Stimulated activated CD8-positive, alpha-beta memory T cell treated with anti-CD3 and anti-CD28 coated beads, Interleukin-7, amount 100 ng/mL, for 4 hours (primary cell): ENCODE results near the gene DNAJC24.
"Not testable (repeated sequence)": the region's sequence is repeated elsewhere in the genome, so short reads cannot be mapped to it uniquely, and the experiment has no call there.

Experiments used
- DNase-seq, 2 donors: peaks; one replicate each; pipeline ENCODE4 v3.0.0-alpha.2; 2020; ENCODE audit warnings: low read depth in 2 of 2

The DNAJC24 gene, protein sequence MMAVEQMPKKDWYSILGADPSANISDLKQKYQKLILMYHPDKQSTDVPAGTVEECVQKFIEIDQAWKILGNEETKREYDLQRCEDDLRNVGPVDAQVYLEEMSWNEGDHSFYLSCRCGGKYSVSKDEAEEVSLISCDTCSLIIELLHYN

DNA sequence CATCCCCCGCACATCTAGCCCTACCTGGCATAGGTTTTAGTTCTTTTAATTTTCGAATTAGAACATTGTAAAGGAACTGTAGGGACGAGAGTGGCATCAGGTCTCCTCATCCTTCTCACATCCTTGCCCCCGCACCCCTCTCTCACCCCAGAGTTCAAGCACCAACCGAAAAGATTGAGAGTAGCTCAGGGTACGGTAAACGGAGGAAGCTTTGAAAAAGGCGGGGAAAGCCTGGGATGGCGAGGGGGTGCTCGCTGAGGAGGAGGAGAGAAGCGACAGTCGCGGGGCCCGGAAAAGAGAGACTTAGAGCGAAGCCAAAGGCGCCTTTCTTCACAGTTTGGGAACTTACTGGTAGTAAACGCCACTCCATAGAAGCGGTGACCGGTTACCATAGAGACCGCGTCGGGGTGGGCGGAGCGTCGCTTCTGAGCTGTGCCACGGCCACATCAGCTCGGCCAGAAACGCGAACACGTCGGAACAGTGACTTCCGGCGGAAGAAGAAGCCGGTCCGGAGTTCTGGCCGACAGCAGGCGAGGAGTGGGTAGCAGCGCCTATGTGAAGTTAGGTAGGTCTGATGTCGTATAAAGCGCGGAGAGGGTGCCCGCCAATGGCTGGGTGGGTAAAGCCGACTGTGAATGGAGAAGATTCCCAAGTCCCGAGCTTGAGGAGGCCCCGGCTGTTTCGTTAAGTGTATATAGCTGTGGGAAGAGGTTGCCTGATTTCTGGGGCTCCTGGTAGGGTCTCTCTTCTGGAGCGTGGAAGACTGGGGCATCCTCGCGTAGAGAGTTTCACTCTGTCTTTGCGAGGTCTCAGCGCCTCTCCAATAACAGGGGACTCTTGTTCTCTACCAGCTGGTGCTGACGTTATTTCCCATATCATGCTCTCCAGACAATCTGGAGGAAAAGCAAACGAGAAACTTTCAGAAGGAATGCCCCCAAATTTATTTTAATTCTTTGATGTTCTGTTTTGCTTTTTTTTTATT is at the start of gene DNAJC24, which contains the start of gene DCDC1:
DNAJC24 (plus strand) TSS at position 513 of the 982 bp plus-strand sequence. CDS start 889 bp downstream, outside the sequence.
DCDC1 (minus strand) TSS at position 392 of the 982 bp plus-strand sequence. CDS start 41,459 bp downstream, outside the sequence.
- DNase-seq, result peak; percentile 88 to 90

DNA sequence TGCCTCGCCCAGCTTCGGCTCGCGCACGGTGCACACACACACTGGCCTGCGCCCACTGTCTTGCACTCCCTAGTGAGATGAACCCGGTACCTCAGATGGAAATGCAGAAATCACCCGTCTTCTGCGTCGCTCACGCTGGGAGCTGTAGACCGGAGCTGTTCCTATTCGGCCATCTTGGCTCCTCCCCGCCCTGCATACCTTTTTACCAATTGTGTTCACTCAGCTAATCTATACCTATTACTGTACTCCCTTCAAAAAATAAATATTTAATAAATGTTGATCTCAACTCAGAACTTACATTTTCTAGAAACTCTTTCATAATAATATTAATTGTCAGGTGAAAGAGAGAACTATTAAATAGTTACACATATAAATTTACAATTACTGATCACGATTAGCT is 48.2 kb upstream of the DNAJC24 start:
- not testable (repeated sequence) for DNase-seq

DNA sequence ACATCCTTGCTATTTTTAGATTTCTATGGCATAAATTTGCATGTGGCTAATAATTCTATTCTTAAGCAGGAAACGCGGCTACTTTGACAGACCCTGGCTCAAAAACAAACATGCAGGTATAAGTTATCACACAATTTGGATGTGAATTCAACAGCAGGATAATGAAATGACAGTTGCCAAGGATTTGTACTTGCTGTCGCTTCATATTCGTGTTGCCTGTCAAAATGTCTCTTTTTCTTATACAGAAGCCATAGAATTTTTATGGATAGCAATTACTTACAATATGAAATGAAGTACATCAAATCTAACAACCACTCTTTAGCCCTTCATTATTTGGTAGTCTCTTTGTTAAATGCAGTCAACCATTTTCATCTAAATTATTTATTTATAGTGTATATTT is 46.5 kb upstream of the DNAJC24 start:
- no peak for DNase-seq

DNA sequence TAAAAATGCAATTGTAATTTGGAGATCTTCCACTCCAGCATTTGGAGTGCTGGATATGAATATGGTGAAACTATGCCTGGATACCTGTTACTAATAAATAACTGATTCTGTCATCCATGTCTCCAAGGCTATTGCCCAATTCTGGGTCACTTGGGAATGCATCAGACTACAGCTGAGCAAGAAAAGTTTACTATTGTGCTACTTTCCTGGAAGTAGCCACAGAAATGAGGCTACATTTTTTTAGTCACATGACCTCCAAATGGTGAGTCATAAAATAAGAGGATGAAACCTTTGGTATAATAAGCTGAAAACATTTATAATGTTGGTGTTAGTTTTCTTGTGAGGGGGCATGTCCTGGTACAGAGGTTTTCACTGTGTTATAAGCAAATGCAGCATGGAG is 44.5 kb upstream of the DNAJC24 start:
- no peak for DNase-seq

DNA sequence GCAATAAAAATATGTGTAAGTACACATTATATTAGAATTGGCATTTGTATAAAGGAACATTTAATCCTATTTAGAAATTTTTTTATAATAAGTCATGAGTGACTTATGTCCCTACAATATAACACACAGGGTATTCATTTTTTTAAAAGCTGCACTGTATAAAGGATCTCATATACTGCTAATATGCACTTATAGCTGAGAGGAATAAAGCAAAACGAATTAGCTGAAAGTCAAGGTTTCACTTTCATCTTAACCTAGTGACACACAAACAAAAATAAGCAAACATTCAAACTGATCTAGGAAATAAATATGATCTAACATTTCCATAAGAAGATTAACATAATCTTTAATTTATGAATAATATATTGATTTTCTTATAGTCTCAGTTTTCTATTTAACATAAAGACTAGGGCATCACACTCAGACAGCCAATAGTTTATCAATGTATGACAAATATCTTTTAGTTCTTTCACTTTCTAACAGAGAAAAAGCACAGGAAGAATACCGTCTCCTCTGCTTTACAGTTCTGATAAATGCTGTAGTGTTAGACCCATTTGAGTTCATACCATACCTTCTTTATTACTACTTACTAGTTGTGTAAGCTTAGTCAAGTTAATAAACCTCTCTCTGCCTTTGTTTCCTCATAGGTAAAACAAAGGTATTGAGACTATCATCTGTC is 43.1 kb upstream of the DNAJC24 start:
- no peak for DNase-seq

DNA sequence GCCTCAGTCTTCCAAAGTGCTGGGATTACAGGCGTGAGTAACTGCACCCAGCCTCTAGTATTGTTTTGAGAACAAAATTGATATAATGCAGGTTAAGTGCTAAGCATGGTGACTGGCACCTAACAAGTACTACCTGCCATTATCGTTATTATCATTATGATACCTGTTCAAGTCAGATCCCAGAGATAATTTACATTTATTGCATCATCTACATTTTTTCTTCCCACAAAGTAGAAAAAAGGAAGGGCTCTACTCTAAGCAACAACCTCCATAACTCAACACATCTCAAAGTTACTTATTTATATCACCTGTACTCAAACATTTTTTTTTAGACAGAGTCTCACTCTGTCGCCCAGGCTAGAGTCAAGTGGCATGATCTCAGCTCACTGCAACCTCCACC is 42.2 kb upstream of the DNAJC24 start:
- DNase-seq, result no peak

DNA sequence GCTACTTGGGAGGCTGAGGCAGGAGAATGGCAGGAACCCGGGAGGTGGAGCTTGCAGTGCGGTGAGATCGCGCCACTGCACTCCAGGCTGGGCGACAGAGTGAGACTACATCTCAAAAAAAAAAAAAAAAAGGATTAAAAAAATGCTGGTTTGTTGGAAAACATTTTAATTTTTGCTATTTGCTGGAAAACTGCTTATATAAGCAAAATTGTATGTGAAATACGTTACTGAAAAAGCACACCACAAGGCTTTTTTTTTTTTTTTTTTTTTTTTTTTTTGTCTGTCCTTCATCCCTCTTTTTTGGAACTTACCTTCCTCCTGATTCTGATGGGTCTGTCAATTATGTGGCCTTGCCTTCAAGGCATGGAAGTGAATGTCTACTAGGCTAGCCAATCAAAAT is 41.0 kb upstream of the DNAJC24 start:
- no peak for DNase-seq

DNA sequence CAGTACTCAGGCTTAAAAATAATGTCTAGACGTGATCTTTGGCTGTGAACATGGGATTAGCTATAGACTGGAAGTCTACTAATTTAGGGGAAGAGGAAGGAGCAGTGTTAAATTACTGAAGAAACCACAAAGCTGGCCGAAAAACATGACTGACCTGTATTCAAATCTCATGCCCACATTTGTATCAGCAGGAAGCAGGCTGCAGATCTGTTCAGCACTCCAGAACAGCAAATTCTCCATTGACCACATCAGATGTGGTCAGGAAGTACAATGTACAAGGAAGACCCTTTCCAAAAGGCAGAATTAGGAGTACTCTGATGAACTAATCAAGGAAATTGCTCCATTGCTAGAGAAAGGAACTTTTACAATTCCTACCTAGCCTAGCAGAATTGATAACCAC is 31.9 kb upstream of the DNAJC24 start:
- DNase-seq, result no peak

DNA sequence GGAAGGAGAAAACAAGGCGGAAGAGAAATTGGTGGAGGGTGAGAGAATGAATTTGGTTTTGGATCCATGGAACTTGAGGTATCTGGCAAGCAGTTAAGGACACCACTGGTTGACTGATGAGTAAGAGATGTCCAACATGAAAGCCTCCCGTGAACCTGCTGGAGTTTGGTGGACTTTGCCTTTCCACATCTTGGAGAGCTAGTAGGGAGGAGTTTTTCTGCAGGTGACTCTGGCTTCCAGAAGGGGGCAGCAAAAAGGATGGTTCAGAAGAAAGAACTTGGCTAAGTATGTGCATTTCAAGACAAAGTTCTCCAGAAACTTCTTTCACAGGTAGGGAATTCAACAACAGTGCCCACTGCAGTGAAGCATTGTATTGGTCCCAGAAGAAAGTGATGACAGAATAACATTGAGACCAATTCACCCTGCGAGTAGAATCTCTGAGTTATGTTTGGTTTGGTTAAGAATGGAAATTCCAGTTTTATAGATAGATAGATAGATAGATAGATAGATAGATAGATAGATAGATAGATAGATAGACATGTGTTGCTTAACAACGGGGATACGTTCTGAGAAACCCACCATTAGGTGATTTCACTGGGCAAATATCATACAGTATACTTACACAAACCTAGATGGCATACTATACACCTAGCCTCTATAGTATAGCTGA is 28.6 kb upstream of the DNAJC24 start:
- DNase-seq, result no peak

DNA sequence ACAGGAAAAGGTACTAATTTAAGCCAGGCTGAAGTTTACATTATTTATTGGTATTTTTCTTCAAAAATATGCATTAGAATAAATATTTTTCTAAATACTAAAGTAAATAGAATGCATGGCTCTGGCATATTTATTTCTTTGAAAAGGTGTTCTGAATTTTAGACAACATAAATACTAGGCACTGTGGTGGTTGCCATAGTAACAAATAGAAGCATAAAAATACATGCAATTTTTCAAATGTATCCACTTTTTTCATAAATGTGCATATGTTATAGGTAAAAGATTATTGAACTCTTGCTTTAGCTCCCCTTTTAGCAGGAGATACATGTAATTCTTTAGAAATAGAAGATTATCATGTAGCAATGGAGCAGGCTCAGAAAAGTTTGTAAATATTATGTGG is 18.5 kb upstream of the DNAJC24 start:
- DNase-seq, result no peak

DNA sequence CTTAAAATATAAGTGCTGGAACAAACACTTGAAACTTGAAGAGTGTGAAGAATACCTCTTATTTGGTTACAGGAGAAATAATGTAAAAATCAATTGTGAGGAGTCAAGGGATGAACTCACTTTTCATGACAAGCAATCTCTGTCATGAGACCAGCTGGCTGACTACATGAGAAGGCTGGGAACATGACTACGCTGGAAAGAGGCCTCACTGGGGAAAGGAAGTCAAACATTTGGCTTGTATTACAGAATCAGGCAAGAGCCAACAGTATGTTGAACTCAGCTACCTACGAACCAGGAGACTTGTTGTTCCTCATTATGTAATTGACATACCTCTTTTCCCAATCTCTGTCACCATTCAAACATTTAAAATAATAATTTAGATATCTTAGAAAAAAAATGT is 14.5 kb upstream of the DNAJC24 start:
- no peak for DNase-seq

DNA sequence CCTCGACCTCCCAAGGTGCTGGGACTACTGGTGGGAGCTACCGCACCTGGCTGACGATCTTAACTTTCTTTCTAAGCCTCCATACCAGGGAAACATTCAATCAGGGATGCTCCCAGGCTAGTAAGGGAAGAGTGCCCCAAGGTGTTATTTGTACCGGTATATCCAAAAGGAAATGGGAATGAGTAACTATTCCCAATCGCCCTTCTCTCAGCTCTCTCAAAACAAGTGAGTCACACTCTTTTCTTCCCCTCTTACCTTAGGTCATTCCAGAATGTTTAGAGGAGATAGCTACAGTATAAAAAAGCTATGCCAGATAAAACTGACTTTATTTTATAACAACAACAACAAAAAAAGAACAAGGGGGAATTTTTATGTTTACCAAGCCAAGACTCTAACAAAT is 13.8 kb upstream of the DNAJC24 start:
- DNase-seq, result no peak

DNA sequence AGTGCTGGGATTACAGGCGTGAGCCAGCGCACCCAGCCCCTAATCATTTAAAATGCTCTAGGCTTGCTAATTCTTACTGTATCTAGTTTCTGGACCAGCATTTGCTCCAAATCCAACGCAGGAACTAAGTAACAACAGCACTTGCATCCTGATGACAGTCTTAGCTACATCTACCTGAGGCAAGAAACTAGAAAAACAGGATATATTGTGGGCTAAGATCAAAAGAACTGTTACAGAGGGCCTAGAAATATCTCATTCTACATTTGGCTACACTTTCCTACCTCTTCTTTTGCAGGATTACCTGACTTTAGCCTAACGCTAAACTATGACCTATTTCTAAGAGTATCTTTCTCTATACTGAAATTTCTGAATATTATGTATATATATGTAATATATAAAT is 7.9 kb upstream of the DNAJC24 start:
- no peak for DNase-seq

DNA sequence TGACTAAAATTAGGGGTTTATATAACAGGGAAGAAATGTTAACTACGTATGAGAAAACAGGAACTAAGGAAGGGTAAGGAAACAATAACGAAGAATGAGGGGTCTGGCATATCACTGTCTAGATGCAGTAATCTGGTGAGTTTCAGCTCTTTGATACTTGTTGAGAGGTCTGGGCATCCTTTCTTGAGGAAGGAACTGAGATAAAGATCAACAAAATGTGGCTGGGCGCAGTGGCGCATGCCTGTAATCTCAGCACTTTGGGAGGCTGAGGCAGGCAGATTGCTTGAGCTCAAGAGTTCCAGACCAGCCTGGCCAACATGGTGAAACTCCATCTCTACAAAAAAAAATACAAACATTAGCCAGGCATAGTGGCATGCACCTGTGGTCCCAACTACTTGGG is 2.9 kb upstream of the DNAJC24 start:
- peak in 1 of 2 donors; percentile 1 for DNase-seq

DNA sequence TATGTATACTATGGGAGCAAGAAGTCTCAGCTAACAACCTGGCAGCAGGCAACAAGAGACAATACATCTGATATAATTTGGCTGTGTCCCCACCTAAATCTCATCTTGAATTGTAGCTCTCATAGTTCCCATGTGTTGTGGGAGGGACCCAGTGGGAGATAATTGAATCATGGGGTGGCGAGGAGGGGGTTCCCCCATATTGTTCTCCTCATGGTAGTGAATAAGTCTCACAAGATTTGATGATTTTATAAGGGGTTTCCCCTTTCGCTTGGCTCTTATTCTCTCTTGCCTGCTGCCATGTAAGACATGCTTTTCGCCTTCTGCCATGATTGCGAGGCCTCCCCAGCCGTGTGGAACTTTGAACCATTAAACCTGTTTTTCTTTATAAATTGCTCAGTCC is 6.2 kb downstream of the DNAJC24 start:
- no peak for DNase-seq

DNA sequence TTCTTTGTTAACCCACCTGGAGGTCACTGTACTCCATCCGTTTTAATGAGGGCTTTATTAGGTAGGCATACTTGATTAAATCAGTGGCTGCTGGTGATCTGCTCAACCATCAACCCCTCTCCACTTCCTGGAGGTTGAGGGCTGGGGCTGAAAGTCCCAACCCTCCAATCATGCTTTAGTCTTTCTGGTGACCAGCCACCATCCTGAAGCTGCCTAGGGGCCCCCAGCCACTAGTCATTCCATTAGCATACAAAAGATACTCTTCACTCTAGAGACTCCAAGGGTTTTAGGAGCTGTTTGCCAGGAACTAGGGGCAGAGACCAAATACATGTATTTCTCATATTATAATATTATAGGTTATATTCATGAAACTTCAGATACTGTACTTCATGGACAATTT is 13.5 kb downstream of the DNAJC24 start:
- DNase-seq, result no peak

DNA sequence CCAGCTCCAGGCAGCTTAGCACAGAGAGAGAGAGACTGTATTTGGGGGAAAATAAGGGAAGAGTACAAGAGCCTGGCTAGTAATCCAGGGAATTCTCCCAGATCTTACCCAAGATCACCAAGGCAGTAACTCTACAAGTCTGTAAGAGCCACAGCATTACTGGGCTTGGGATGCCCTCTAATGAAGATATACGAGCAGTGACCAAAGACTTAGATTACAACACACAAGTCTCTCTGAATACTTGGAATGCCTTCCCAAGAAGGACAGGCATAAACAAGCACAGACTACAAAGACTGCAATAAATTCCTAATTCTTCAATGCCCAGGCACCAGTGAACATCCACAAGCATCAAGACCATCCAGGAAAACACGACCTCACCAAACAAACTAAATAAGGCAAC is 17.7 kb downstream of the DNAJC24 start:
- no peak for DNase-seq

DNA sequence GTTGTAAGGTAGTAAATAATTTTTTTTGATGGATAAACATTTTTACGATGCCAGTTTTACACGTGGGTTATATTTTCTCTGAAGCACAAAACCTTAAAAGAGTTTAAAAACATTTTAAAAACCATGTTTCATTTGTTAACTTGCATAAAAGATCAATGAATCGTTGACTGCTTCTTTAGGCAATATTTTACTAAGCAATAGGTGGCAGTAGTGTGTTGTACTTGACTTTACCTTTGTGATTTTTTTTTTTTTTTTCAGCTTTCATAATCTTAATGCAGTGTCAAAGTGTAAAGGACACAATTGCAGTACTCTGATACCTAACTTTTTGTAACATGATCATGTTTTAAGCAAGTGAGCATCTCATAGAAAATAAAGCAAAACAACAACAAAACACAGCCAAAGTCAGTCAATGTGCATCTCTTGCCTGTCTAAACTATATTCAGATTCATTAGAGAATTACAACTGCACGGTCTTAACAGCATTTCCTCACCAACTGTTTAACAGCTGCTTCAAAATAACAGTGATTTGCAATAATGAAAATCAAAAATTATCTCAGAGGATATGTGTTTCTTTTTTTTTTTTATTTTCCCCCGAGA is 27.7 kb downstream of the DNAJC24 start:
- no peak for DNase-seq

DNA sequence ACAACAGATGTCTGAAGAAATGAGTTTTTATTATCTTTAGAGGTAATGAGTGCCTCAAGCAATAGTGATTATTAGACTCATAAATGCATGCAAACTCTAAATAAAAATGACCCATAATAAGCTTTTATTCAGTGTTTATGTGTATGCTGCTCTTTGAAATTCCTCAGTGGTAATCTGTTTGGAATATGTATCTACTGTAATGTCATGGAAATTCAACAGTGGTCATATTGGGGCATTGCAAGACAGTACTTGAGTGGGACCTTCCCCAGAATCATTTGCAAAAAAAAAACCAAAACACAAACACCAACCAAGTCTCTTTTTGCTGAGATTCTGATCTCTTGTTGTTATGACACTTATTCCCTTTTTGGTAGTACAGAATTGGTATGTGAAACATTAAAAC is 35.0 kb downstream of the DNAJC24 start:
- no peak for DNase-seq

DNA sequence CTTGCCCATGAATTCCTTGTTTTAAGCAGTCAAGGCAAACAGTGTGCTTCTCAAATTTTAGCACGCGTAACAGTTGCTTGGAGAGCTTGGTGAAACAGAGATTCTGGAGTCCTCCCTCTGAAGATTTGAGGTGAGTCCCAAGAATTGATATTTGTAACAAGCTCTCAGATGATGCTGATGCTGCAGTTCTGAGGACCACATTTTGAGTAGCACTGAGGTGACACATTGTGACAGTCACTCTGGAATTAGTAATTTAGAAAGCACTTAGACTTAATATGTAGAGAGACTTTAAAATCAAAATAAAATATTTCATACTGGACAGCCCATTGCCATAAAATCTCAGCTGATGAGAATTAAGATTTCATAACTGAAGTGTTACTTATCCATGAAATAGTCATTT is 38.5 kb downstream of the DNAJC24 start:
- DNase-seq, result no peak

DNA sequence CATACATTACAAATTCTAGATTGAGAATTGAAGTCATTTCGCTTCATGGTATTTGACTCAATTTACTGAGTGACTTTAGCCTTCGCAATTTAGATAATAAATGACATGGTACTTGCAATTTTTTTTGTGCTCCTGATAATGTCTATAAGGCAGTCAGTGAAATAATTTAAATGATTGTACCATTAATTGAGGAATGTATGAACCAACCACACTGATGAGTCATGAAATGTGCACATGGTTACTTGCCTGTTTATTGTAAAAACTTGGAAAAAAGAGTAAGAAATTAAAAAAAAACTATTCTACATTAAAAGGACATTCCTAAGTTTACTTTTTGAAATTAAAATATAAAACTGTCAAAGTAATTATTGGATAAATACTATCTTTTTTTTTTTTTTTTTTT is 43.3 kb downstream of the DNAJC24 start:
- no peak for DNase-seq

DNA sequence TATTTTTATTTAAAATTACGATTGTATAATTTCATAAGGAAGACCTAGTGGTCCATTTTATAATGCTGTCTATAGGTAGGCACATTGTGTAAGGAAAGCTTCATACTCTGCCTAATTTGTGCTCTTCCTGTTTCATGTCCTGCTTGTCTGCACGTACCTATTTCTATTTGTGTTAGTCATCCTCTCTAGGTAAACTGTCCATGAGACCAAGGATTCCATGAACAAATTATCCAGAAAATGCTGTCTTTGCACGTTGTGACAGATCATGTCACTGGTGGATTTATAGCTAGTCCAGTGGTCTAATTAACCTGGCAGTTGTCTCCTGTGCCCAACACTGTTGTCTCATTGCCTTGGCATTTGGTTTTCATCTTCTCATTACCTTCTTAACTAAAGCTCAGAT is 44.7 kb downstream of the DNAJC24 start:
- no peak for DNase-seq
